Activated T-helper 2 cell treated with anti-CD3 and anti-CD28 coated beads, Interferon-gamma antibody, Interleukin-2, Interleukin-4, amounts not matched to agents 10 μg/mL and 5 μg/mL and 100 μg/mL, durations not matched to agents 14 hours and 24 hours and 36 hours (primary cell): ENCODE results near the gene PTH1R. TPM values are rescaled to one million over a fixed set of nuclear protein-coding genes. Genes with fewer than 3 reads are reported as not detected.

ENCODE experiments used
- DNase-seq: peaks from one replicate; pipeline ENCODE4 v3.0.0; 2021; ENCODE audit warnings: low spot score
- H3K27ac Mint-ChIP-seq: one replicate; pipeline ENCODE4 v1.8.0; 2021; ENCODE audit warnings: mixed read lengths
- H3K27me3 Mint-ChIP-seq: one replicate; pipeline ENCODE4 v1.8.0; 2021; ENCODE audit warnings: low read depth, mixed read lengths
- H3K36me3 Mint-ChIP-seq: one replicate; pipeline ENCODE4 v1.8.0; 2021; ENCODE audit warnings: low read depth, mixed read lengths
- H3K4me1 Mint-ChIP-seq: one replicate; pipeline ENCODE4 v1.8.0; 2021; ENCODE audit warnings: low read depth, mixed read lengths
- H3K4me3 Mint-ChIP-seq: one replicate; pipeline ENCODE4 v1.8.0; 2021; ENCODE audit warnings: low read depth, mild to moderate bottlenecking, moderate library complexity, mixed read lengths
- H3K9me3 Mint-ChIP-seq: one replicate; pipeline ENCODE4 v1.8.0; 2021; ENCODE audit warnings: mixed read lengths
- intact Hi-C: fragments of 100-400 bp; cut with micrococcal nuclease; formaldehyde crosslinking; loops from one replicate; pipeline ENCODE4 v1.15.1; 2023
- total RNA-seq: library from RNA; stranded (reverse); gene quantifications from 2 replicates; pipeline ENCODE4 v1.2.3, GENCODE V29; 2022

PTH1R gene
- total RNA-seq, 1 donor from 2014 or later = not detected

- Mint-ChIP-seq H3K27ac (no peak overlapping the region), H3K36me3 (no peaks in the 10 kb centered on the region), H3K4me1 (no peaks in the 10 kb centered on the region), H3K9me3 (no peaks in the 10 kb centered on the region), H3K4me3 (no peak overlapping the region), H3K27me3 (peaks cover 7% of the 10 kb centered on the region)
- intact Hi-C loops = no loop called here
- no peak for DNase-seq
Measured at GRCh38 chr3:46853441-46854415, 23.8 kb upstream of the PTH1R start.

GRCh38 chr3:46854555-46854991 lies 22.9 kb upstream of the PTH1R start:
- intact Hi-C loops = no loop called here
- DNase-seq = no peak
- peaks cover 7% of the 10 kb centered on the region for H3K27me3 Mint-ChIP-seq
- no peaks in the 10 kb centered on the region for H3K36me3 Mint-ChIP-seq
- no peaks in the 10 kb centered on the region for H3K4me1 Mint-ChIP-seq
- no peak overlapping the region for H3K27ac Mint-ChIP-seq
- no peaks in the 10 kb centered on the region for H3K9me3 Mint-ChIP-seq
- H3K4me3 Mint-ChIP-seq = no peak overlapping the region

GRCh38 chr3:46856576-46857471 lies 20.7 kb upstream of the PTH1R start:
- H3K27me3 Mint-ChIP-seq = peaks cover 7% of the 10 kb centered on the region
- no peaks in the 10 kb centered on the region for H3K9me3 Mint-ChIP-seq
- H3K4me3 Mint-ChIP-seq = no peak overlapping the region
- H3K27ac Mint-ChIP-seq = no peak overlapping the region
- intact Hi-C loops = no loop called here
- no peaks in the 10 kb centered on the region for H3K36me3 Mint-ChIP-seq
- H3K4me1 Mint-ChIP-seq = no peaks in the 10 kb centered on the region
- DNase-seq = no peak

- H3K36me3 Mint-ChIP-seq = no peaks in the 10 kb centered on the region
- no peak overlapping the region for H3K4me3 Mint-ChIP-seq
- intact Hi-C loops = no loop called here
- no peak overlapping the region for H3K27ac Mint-ChIP-seq
- DNase-seq = no peak
- H3K9me3 Mint-ChIP-seq = no peaks in the 10 kb centered on the region
- peaks cover 7% of the 10 kb centered on the region for H3K27me3 Mint-ChIP-seq
- H3K4me1 Mint-ChIP-seq = no peaks in the 10 kb centered on the region
Measured at GRCh38 chr3:46857485-46858341, 19.8 kb upstream of the PTH1R start.

- H3K27me3 Mint-ChIP-seq = peaks cover 7% of the 10 kb centered on the region
- H3K36me3 Mint-ChIP-seq = no peaks in the 10 kb centered on the region
- no peaks in the 10 kb centered on the region for H3K4me1 Mint-ChIP-seq
- no peak for DNase-seq
- intact Hi-C loops = no loop called here
- no peak overlapping the region for H3K27ac Mint-ChIP-seq
- H3K9me3 Mint-ChIP-seq = no peaks in the 10 kb centered on the region
- H3K4me3 Mint-ChIP-seq = no peak overlapping the region
Measured at GRCh38 chr3:46858456-46858855, 19.1 kb upstream of the PTH1R start.

GRCh38 chr3:46859001-46859710 lies 18.4 kb upstream of the PTH1R start:
- no peak overlapping the region for H3K4me3 Mint-ChIP-seq
- H3K27ac Mint-ChIP-seq = no peak overlapping the region
- no peaks in the 10 kb centered on the region for H3K36me3 Mint-ChIP-seq
- DNase-seq = no peak
- H3K9me3 Mint-ChIP-seq = no peaks in the 10 kb centered on the region
- peaks cover 7% of the 10 kb centered on the region for H3K27me3 Mint-ChIP-seq
- intact Hi-C loops = no loop called here
- H3K4me1 Mint-ChIP-seq = no peaks in the 10 kb centered on the region

- Mint-ChIP-seq H3K4me3 (no peak overlapping the region), H3K4me1 (no peaks in the 10 kb centered on the region), H3K27me3 (peaks cover 5% of the 10 kb centered on the region), H3K9me3 (no peaks in the 10 kb centered on the region), H3K36me3 (no peaks in the 10 kb centered on the region), H3K27ac (no peak overlapping the region)
- intact Hi-C loops = no loop called here
- DNase-seq = no peak
Measured at GRCh38 chr3:46860017-46860809, 17.3 kb upstream of the PTH1R start.

- no peaks in the 10 kb centered on the region for H3K9me3 Mint-ChIP-seq
- intact Hi-C loops = no loop called here
- H3K27ac Mint-ChIP-seq = no peak overlapping the region
- H3K36me3 Mint-ChIP-seq = no peaks in the 10 kb centered on the region
- peaks cover 5% of the 10 kb centered on the region for H3K27me3 Mint-ChIP-seq
- H3K4me3 Mint-ChIP-seq = no peak overlapping the region
- H3K4me1 Mint-ChIP-seq = no peaks in the 10 kb centered on the region
- DNase-seq = no peak
Measured at GRCh38 chr3:46860810-46861604, 16.5 kb upstream of the PTH1R start.

GRCh38 chr3:46861605-46862368 lies 15.7 kb upstream of the PTH1R start:
- DNase-seq = no peak
- H3K4me1 Mint-ChIP-seq = no peaks in the 10 kb centered on the region
- no peaks in the 10 kb centered on the region for H3K27me3 Mint-ChIP-seq
- no peaks in the 10 kb centered on the region for H3K36me3 Mint-ChIP-seq
- no peak overlapping the region for H3K27ac Mint-ChIP-seq
- H3K4me3 Mint-ChIP-seq = no peak overlapping the region
- intact Hi-C loops = no loop called here
- no peaks in the 10 kb centered on the region for H3K9me3 Mint-ChIP-seq

GRCh38 chr3:46862369-46863025 lies 15.0 kb upstream of the PTH1R start:
- DNase-seq = no peak
- no peak overlapping the region for H3K27ac Mint-ChIP-seq
- no peaks in the 10 kb centered on the region for H3K36me3 Mint-ChIP-seq
- H3K27me3 Mint-ChIP-seq = no peaks in the 10 kb centered on the region
- intact Hi-C loops = no loop called here
- no peaks in the 10 kb centered on the region for H3K9me3 Mint-ChIP-seq
- H3K4me3 Mint-ChIP-seq = no peak overlapping the region
- H3K4me1 Mint-ChIP-seq = no peaks in the 10 kb centered on the region
